Activated CD4-positive, alpha-beta T cell treated with anti-CD3 and anti-CD28 coated beads, Interleukin-2, amount 50 U/mL, for 48 hours (primary cell): ENCODE results near the gene CFAP97.
"Not testable (repeated sequence)": the region's sequence is repeated elsewhere in the genome, so short reads cannot be mapped to it uniquely, and the experiment has no call there.

Experiments
- DNase-seq, 2 experiments: peaks; one replicate each; pipeline ENCODE4 v3.0.0-alpha.2; 2020

CFAP97 gene

DNA sequence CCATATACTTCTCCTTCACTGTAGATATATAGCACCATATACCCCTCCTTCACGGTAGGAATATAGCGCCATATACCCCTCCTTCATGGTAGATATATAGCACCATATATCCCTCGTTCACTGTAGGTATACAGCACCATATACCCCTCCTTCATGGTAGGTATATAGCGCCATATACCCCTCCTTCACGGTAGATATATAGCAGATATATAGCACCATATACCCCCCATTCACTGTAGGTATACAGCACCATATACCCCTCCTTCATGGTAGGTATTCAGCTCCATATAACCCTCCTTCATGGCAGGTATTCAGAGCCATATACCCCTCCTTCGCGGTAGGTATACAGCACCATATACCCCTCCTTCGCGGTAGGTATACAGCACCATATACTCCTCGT is 18.1 kb upstream of the CFAP97 start:
- no peak for DNase-seq

DNA sequence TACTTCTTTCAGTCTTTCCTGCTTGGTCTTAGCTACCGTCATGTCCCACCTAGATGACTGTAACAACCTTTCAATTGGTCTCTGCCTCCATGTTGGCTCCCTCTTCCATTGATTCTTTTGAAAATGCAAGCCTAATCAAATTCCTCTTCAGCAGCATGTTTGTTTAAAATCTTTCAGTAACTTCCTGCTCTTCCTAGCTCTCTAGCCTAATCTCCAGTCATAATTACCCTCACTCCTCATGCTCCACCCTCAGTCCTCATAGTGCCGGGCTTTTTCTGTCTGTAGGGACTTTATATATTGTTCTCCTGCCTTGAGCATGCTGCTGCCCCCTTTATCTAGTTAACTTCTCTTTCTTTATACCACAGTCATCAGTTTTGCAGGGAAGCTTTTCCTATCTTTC is 17.7 kb upstream of the CFAP97 start:
- DNase-seq: no peak

DNA sequence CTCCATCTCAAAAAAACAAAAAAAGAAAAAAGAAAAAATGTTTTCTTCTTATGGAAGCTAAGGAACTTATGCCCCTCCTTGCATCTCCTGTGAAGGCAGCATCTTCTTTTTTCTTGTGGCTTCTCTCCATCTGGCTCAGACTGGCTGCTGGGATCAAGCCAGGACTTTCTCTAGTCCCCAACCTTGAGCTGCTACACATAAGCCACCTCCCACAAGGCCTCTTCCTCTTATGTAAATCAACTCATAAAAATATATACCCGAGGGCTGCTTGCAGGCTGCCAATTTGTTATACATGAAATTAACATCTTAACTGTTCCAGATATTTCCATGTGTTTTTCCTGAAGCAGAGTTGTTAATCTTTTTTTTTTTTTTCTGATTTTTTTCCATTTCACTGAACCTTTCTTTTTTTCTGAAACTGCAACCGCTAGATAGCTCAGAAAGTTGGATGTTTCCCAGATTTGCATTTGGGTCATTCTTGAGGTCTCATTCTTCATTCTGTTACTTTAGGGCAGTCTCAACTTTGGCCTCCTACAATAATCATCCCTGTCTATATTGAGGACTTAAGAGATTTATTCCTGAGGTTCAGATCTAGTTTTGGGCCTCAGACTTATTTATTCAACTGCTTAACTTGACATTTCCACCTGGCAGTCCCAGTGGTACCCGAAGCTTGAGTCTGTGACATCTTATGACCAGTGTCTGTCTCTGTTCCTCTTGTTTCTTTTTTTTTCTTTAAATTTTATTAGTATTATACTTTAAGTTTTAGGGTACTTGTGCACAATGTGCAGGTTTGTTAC is 15.9 kb upstream of the CFAP97 start:
- DNase-seq: no peak

- no peak for DNase-seq
These were observed 14.5 kb upstream of the CFAP97 start for GRCh38 chr4:185218312-185218711.

GRCh38 chr4:185217408-185217975 is 13.7 kb upstream of the CFAP97 start:
- DNase-seq: no peak

GRCh38 chr4:185215261-185215660 is 11.5 kb upstream of the CFAP97 start:
- no peak for DNase-seq

GRCh38 chr4:185213877-185214276 is 10.1 kb upstream of the CFAP97 start:
- no peak for DNase-seq

- DNase-seq: no peak
These were observed 8.8 kb upstream of the CFAP97 start for GRCh38 chr4:185212581-185212980.

DNA sequence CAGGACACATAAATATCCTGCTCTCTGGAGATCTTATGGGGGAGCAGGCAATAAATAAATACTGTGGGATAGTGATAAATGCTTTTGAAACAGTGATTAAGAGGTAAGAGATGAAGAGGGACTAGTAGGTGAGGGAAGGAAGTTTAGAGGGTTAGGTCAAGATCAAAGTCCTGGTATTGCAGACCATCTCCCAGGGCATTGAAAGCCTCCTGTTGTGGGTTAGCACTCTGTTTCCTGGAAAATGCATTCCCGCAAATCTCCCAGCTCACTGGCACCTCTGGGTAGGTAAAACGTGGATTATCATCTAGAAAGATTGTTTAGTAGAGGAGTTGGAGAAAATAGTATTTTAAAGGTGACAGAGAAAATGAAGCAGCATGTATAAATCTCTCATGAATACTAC is 7.8 kb upstream of the CFAP97 start:
- no peak for DNase-seq

GRCh38 chr4:185211035-185211434 is 7.2 kb upstream of the CFAP97 start:
- no peak for DNase-seq

DNA sequence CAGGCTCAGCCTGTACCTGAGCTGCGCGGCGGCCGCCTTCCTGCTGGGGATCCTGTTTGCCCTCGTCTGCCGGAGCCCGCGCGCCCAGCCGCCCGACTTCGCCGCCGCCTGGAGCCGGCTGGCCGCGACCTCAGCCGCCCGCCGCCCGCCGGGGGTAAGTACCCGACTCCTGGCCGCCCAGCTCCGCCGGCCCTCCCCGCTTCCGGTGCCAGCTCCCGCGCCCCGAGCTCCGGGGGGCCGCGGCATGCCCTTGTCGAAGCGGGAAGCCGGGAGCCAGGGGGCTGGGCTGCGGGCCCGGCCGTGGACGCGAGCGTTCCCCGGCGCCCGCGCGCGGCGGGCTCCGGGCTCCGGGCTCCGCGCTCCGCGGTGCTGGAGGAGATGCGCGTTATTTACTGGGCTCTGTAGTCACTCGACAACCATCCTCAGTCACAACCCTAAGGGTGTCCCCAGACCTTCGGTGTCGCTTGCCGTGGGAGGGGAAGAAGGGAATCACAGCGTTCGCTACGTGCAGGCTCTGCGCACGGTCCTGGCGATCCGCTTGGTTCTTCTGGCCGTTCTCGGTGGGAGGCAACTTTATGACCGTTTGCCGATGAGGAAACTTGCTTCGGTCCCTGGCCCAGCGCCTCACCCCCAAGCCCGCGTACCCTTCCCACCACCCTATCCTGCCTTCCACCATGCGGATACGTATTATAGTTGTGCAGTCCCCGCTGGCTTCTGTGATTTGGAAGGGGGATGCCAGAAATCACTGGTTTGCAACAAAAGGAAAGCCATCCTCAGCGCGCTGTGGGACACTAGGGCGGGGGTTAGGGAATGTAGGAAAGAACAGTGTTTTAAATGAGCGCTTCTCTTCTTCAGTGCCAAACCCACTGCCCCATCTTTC is 6.5 kb upstream of the CFAP97 start:
- peak; percentile 40 to 59 for DNase-seq

GRCh38 chr4:185209852-185210101 is 6.0 kb upstream of the CFAP97 start:
- not testable (repeated sequence) for DNase-seq

DNA sequence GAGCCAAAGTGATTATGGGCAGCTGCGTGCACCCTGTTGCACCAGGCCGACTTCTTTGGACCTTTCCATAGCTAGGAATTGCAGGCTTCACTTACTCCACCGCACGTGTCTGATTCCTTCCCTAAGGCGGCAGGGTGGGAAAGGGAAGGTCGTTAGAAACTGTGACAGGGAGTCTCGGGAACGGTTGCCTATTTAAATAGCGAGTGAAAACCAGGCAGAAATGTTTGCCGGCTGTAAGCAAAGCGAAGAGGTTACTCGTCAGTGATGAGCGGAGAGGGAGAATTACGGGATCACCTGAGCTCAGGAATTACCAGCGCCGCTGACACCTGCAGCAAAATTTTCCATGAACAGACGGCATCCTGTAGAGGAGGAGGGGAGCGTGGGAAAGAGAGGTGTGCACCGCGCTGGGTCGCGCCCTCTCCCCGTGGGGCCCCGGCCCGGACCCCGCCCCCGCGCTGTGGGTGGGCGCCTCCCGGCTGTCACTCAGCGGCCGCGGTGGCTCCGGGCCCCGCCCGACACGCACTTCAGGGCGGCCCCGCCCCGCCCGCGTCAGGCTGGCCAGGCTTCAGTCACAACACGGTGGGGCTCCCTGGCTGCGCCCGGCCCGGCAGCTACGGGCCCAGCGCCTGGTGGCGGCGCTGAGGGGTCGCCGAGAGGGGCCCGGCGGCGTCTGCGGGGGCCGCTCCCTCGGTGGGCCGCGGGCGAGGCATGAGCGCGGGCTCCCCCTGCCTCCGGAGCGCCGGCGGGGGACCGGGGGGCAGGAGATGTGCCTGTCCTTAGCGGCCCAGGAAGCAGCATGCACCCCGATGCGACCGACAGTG is 5.4 kb upstream of the CFAP97 start, which contains the start of gene SNX25:
SNX25 (plus strand) TSS at position 568 of the 821 bp plus-strand sequence; CDS start at position 797, 229 bp downstream.
- peak; percentile 87 to 90 for DNase-seq

DNA sequence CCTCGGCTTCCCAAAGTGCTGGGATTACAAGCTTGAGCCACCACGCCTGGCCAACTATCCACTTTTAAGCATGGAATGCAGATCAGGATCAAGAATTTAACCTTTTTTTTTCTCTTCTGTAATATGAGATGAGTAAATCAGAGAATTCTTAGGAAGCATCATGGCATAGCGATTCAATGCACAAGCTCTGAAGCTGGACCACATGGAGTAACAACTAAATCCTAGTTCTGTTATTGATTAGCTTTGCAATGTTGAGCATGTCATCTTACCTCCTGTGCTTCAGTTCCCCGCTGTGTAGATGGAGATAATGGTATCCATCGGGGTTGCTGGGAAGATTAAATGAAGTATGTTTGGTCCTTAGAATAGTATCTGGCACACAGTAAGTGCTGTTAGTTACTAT is 3.7 kb upstream of the CFAP97 start:
- no peak for DNase-seq

- DNase-seq: no peak
These were observed 2.0 kb upstream of the CFAP97 start for GRCh38 chr4:185205697-185206342.

DNA sequence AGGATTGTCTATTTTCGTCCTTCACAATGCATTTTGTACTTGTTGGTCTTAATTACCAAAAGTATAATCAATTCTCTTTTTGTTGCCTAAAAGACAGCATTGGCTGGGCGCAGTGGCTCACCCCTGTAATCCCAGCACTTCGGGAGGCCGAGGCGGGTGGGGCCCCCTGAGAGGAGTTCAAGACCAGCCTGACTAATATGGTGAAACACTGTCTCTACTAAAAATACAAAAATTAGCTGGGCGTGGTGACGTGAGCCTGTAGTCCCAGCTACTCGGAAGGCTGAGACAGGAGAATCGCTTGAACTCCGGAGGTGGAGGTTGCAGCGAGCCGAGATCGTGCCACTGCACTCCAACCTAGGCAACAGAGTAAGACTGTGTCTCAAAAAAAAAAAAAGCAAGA is 1.3 kb upstream of the CFAP97 start:
- not testable (repeated sequence) for DNase-seq

GRCh38 chr4:185204238-185204910 is 574 bp upstream of the CFAP97 start:
- no peak for DNase-seq

DNA sequence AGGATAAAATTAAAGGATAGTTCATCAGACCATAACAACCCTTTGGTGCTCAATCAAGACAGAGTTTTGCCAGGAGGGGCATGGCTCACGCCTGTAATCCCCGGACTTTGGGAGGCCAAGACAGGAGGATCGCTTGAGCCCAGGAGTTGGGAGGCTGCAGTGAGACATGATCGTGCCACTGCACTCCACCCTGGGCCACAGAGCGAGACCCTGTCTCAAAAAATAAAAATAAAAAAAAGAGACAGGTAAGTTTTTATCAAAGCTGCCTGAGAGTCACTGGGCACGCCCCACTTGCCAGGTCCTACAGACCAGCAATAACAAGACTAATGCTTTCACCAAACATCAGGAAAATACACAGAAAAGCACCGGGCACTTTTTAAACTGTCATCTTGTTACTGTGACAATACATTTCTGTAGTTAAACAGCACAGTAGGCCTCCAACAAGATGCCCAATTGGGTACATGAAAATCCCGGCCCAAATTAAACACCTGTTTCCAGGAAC is 765 bp downstream of the CFAP97 start:
- DNase-seq: peak in 1 of 2 experiments; percentile 25

GRCh38 chr4:185201977-185202962 is 1.5 kb downstream of the CFAP97 start:
- peak; percentile 27 to 33 for DNase-seq

- DNase-seq: not testable (repeated sequence)
These were observed 5.6 kb downstream of the CFAP97 start for GRCh38 chr4:185198189-185198588.
